ENCODE results near the gene SHROOM4.

The SHROOM4 gene

GRCh38 chrX:50614460-50614859 lies 199.5 kb downstream of the SHROOM4 start:
- no peak for DNase-seq (ENCODE audit: low read depth)
- H3K4me3 ChIP-seq (ENCODE audit: low read depth, low read length), result no peak overlapping the region
- TF ChIP-seq CTCF (IDR thresholded peaks at IDR 0.05; ENCODE audit: control insufficient read depth, extremely low read depth, insufficient read depth), result no peak

- TF ChIP-seq CTCF (IDR thresholded peaks at IDR 0.05; ENCODE audit: control insufficient read depth, extremely low read depth, insufficient read depth), result no peak
- DNase-seq (ENCODE audit: low read depth), result no peak
- no peak overlapping the region for H3K4me3 ChIP-seq (ENCODE audit: low read depth, low read length)
These were observed 200.1 kb downstream of the SHROOM4 start for GRCh38 chrX:50613846-50614245.

GRCh38 chrX:50609796-50610195 lies 204.2 kb downstream of the SHROOM4 start:
- TF ChIP-seq CTCF (IDR thresholded peaks at IDR 0.05; ENCODE audit: control insufficient read depth, extremely low read depth, insufficient read depth), result no peak
- no peak overlapping the region for H3K4me3 ChIP-seq (ENCODE audit: low read depth, low read length)
- no peak for DNase-seq (ENCODE audit: low read depth)

- no peak for TF ChIP-seq CTCF (IDR thresholded peaks at IDR 0.05; ENCODE audit: control insufficient read depth, extremely low read depth, insufficient read depth)
- no peak overlapping the region for H3K4me3 ChIP-seq (ENCODE audit: low read depth, low read length)
- no peak for DNase-seq (ENCODE audit: low read depth)
These were observed 207.6 kb downstream of the SHROOM4 start for GRCh38 chrX:50606300-50606950.

- no peak for TF ChIP-seq CTCF (IDR thresholded peaks at IDR 0.05; ENCODE audit: control insufficient read depth, extremely low read depth, insufficient read depth)
- DNase-seq (ENCODE audit: low read depth), result no peak
- no peak overlapping the region for H3K4me3 ChIP-seq (ENCODE audit: low read depth, low read length)
These were observed 217.9 kb downstream of the SHROOM4 start for GRCh38 chrX:50596056-50596455.

GRCh38 chrX:50594788-50595187 lies 219.2 kb downstream of the SHROOM4 start:
- H3K4me3 ChIP-seq (ENCODE audit: low read depth, low read length), result no peak overlapping the region
- TF ChIP-seq CTCF (IDR thresholded peaks at IDR 0.05; ENCODE audit: control insufficient read depth, extremely low read depth, insufficient read depth), result no peak

GRCh38 chrX:50586980-50587379 lies 227.0 kb downstream of the SHROOM4 start:
- DNase-seq (ENCODE audit: low read depth), result no peak
- no peak for TF ChIP-seq CTCF (IDR thresholded peaks at IDR 0.05; ENCODE audit: control insufficient read depth, extremely low read depth, insufficient read depth)
- H3K4me3 ChIP-seq (ENCODE audit: low read depth, low read length), result no peak overlapping the region

More at GRCh38 chrX:50594788-50595187, 219.2 kb downstream of the SHROOM4 start:
- no peak for DNase-seq (ENCODE audit: low read depth)
